ENCODE measurements around the gene KCNC2. TPM values are rescaled to one million over a fixed set of nuclear protein-coding genes. Genes with fewer than 3 reads are reported as not detected.

Gene KCNC2
- total RNA-seq, 1 donor from 2014 or later, result not detected

GRCh38 chr12:75086091-75087038 lies 123.3 kb downstream of the KCNC2 start:
- intact Hi-C loops (cut with DNase I), result no loop called here
- ATAC-seq, result no peak
- no peak for DNase-seq (ENCODE audit: low spot score)

GRCh38 chr12:75081305-75081704 lies 128.3 kb downstream of the KCNC2 start:
- intact Hi-C loops (cut with DNase I), result no loop called here
- ATAC-seq, result no peak
- DNase-seq (ENCODE audit: low spot score), result no peak

- DNase-seq (ENCODE audit: low spot score), result no peak
- ATAC-seq, result no peak
- intact Hi-C loops (cut with DNase I), result no loop called here
Observed at GRCh38 chr12:75080582-75080981, 129.1 kb downstream of the KCNC2 start.

GRCh38 chr12:75065482-75065881 lies 144.2 kb downstream of the KCNC2 start:
- intact Hi-C loops (cut with DNase I), result no loop called here
- ATAC-seq, result no peak

GRCh38 chr12:75062691-75063090 lies 146.9 kb downstream of the KCNC2 start:
- no peak for DNase-seq (ENCODE audit: low spot score)
- ATAC-seq, result no peak
- intact Hi-C loops (cut with DNase I), result no loop called here

More at GRCh38 chr12:75065482-75065881, 144.2 kb downstream of the KCNC2 start:
- DNase-seq (ENCODE audit: low spot score), result no peak

- intact Hi-C loops (cut with DNase I), result no loop called here
- ATAC-seq (no peak), DNase-seq (ENCODE audit: low spot score) (no peak)
Observed at GRCh38 chr12:75058228-75058627, 151.4 kb downstream of the KCNC2 start.

GRCh38 chr12:75048767-75049166 lies 160.9 kb downstream of the KCNC2 start:
- ATAC-seq, result no peak
- DNase-seq (ENCODE audit: low spot score), result no peak
- intact Hi-C loops (cut with DNase I), result no loop called here

- ATAC-seq (no peak), DNase-seq (ENCODE audit: low spot score) (no peak)
- intact Hi-C loops (cut with DNase I), result no loop called here
Observed at GRCh38 chr12:75047885-75048525, 161.6 kb downstream of the KCNC2 start.

GRCh38 chr12:75042125-75042524 lies 167.5 kb downstream of the KCNC2 start:
- no peak for DNase-seq (ENCODE audit: low spot score)
- intact Hi-C loops (cut with DNase I), result no loop called here
- ATAC-seq, result no peak

GRCh38 chr12:75041472-75041871 lies 168.2 kb downstream of the KCNC2 start:
- DNase-seq (ENCODE audit: low spot score) (no peak), ATAC-seq (no peak)
- intact Hi-C loops (cut with DNase I), result no loop called here

- ATAC-seq, result no peak
- intact Hi-C loops (cut with DNase I), result no loop called here
- no peak for DNase-seq (ENCODE audit: low spot score)
Observed at GRCh38 chr12:75020068-75020557, 189.5 kb downstream of the KCNC2 start.

GRCh38 chr12:75011120-75011519 lies 198.5 kb downstream of the KCNC2 start:
- DNase-seq (ENCODE audit: low spot score) (no peak), ATAC-seq (no peak)
- intact Hi-C loops (cut with DNase I), result no loop called here

GRCh38 chr12:75007133-75007532 lies 202.5 kb downstream of the KCNC2 start:
- DNase-seq (ENCODE audit: low spot score) (no peak), ATAC-seq (no peak)
- intact Hi-C loops (cut with DNase I), result no loop called here

- no peak for ATAC-seq
- intact Hi-C loops (cut with DNase I), result no loop called here
- no peak for DNase-seq (ENCODE audit: low spot score)
Observed at GRCh38 chr12:75000120-75000519, 209.5 kb downstream of the KCNC2 start.

GRCh38 chr12:74999474-74999873 lies 210.2 kb downstream of the KCNC2 start:
- DNase-seq (ENCODE audit: low spot score) (no peak), ATAC-seq (no peak)
- intact Hi-C loops (cut with DNase I), result no loop called here

Other genes with a start within 250 kb of the KCNC2 start
- 33.9 TPM for gene CAPS2, start 120.5 kb upstream of the KCNC2 start, total RNA-seq
- not detected for gene GLIPR1L1, start 124.8 kb upstream of the KCNC2 start, total RNA-seq
- 4.6 TPM for gene GLIPR1L2, start 181.2 kb upstream of the KCNC2 start, total RNA-seq